HG03342 (cell line): ENCODE data around the gene NELL1.
"Not testable (repeated sequence)": the region's sequence is repeated elsewhere in the genome, so short reads cannot be mapped to it uniquely, and the experiment has no call there.

Experiments used
- ATAC-seq: cut with Tn5 transposase; IDR thresholded peaks from one replicate; pipeline ENCODE4 v1.9.1; 2021; ENCODE audit warnings: mild to moderate bottlenecking, moderate library complexity; ENCODE audit not compliant: unreplicated experiment

The NELL1 gene

GRCh38 chr11:21088930-21089329, 419.5 kb downstream of the NELL1 start:
- no peak for ATAC-seq

DNA sequence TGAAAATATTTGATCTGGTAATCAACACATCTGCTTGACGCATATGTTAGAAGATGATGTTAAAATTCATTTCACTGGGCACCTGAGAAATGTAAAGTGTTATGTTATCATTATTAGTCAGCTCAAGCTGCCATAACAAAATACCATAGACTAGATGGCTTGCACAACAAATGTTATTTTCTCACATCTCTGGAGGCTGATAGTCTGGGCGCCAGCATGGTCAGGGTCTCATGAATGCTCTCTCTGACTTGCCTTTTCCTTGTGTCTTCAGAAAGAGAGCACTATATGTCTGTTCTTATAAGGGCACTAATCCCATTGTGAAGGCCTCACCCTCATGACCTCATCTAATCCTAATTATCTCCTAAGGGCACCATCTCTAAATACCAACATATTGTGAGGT, 435.3 kb downstream of the NELL1 start:
- no peak for ATAC-seq

DNA sequence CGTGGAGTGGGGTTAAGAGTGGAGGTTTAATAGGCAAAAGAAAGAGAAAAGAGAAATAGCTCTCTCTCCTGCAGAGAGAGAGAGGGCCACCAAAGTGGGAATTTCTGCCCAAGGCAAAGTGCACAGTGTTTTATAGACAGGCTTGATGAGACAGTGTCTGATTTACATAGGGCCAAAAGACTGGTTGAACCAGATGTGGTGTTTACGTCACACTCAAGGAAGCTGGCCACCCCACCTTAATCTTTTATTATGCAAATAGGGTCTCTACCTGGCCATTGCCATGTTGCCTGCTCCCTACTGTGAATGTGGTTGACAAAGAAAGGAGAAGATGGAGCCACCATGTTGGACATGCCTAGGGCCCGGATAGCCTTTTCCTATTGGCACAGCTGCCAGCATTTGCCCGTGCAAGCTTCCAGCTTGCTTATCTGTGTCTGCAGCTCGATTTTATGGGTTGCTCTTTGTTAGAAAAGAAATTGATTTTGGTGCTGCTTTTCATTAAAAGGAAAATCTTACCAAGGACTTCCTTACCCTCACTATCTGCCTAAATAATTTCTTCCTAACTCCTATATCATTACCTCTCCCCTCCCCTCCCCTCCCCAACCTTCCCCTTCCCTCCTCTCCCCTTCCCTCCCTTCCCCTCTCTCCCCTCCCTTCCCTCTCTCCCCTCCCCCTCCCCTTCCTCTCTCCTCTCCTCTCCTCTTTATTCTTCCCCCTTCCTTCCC, 436.0 kb downstream of the NELL1 start:
- ATAC-seq = no peak

- no peak for ATAC-seq
These were observed 440.0 kb downstream of the NELL1 start for GRCh38 chr11:21109341-21109740.

GRCh38 chr11:21110415-21110814, 441.0 kb downstream of the NELL1 start:
- no peak for ATAC-seq

DNA sequence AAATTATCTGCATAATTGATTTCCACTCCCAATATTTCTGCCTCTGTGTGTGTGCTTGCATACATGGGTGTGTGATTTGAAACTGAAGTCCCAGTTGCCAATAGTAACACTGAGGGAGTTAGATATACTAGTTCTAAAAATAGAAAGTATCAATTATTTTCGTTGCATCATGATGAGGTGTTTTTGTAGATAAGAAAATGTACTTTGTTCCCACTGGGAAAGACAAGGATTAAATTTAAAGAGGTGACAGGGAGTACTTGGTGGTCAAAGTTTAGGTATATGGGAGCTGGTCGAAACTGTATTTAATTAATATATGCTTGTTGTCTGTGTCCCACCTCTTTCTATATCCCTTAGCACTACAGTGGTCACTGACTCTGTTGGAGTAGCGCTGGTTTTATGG, 444.5 kb downstream of the NELL1 start:
- ATAC-seq = no peak

DNA sequence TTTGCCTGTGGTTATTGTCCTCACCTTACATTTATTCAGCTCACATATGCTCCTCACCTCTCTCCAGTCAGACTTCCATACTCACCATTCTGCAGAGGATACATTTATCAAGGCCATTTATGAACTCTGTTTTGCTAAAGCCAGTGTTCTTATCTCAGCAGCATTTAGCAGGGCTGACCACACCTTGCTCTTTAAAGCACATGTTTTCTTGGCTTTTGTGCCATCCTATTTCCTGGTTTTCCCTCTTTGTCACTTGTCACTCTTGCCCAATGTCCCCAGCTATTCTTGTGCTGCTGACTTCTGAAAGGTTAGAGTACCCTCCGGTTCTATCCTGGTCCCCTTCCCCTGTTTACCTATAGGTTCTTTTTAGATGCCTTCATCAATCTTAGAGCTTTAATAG, 446.6 kb downstream of the NELL1 start:
- ATAC-seq = no peak

DNA sequence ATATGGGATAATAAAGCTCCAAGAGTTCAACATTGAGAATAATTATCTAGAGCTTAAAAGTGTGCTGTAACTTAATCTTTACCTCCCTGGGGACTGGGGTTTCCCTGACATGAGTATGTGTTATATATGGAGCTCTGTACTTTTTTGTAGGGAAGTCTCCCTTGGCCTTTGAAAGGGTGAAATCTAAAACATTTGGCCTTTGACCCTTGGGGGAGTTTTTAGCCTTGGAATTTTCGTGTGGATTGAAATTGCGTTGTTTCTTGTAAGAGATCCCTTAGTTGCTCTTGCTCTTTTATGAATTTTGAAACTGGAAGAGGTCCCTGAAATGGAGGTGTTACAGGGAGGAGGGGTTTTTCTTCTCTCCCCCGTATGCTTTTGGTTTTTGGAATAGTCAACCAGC, 450.0 kb downstream of the NELL1 start:
- ATAC-seq = no peak

- ATAC-seq = no peak
These were observed 452.6 kb downstream of the NELL1 start for GRCh38 chr11:21121991-21122390.

DNA sequence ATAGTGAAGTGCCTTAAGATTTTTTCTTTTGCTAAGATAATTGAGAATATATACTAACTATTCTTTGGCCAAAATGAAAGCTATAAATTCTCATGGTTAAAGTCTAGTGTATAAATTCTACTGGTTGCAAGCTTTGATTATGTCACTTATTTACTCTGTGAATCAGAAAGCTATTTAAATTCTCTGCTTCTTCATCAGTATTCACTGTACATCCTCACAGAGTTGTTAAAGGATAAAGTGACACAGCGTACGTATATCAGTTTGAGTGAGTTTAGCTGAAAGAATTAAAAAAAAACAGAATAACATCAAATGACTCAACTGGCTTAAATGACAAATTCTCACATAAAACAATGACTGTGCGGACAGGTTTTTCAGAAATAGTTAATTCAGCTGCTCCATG, 453.1 kb downstream of the NELL1 start:
- no peak for ATAC-seq

DNA sequence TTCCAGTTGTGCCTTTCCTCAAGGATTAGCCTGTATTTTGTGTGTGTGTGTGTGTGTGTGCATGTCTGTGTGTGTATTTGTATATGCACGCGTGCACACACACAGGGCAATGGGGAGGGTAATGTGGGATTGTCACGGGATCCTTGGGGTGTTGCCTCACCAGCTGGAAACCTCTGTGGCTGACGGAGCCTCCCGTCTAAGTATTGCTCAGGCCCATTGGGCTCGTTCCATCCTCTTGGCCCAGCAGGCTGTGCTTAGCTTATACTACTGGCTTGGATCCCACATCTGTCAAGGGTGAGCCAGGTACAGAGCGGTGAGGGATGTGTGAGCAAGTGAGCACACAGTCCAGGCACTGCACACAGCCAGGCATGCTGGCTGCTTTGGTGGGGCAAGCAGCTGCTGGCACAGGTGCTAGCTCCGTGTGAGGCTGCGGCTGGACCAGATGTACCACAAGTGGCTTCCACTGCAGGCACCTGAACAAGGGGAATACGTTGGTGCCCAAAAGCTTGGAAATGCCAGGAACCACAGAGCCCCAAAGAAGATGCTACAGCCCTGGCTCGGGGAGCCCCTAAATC, 462.8 kb downstream of the NELL1 start:
- ATAC-seq = no peak

DNA sequence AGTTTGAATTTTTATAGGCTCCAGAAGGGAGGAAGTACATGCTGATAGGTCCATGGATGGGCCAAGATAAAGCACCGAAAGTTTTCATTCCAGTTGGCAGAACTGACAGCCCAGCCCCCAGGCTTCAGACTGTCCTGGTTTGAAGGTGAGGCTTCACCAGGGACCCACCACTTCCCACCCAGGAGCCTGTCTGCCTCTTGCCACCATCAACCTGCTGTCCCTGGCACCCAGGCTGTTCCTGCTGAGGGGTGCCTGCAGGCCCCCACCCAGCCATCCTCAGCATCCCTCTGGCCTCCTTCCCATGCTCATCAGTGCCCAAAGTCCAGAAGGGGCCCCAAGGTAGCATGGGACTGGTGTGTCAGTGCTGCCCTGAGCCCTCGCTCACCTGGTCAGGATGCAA, 463.9 kb downstream of the NELL1 start:
- no peak for ATAC-seq

- no peak for ATAC-seq
These were observed 464.3 kb downstream of the NELL1 start for GRCh38 chr11:21133722-21134121.

- ATAC-seq = no peak
These were observed 468.4 kb downstream of the NELL1 start for GRCh38 chr11:21137803-21138202.

- not testable (repeated sequence) for ATAC-seq
These were observed 472.2 kb downstream of the NELL1 start for GRCh38 chr11:21141557-21141956.

- ATAC-seq = no peak
These were observed 472.6 kb downstream of the NELL1 start for GRCh38 chr11:21142007-21142406.

DNA sequence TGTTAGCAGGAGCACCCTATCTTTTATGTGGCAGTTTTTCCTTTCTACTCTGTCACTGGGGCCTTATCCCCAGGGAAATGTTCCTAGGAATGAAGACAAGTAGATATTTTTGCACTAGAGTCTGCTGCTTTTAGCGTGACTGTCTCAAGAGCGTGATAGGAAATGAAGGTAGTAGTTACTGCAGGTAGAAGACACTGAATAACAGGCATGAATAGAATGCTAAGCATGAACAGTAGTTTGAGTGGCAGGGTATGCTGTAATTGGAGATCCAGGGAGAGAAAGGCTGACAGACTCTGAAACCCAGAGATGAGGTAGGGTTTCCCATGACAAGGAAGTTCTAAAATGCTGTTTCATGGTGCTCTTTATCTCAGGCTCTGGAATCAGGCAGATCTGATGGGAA, 475.1 kb downstream of the NELL1 start:
- no peak for ATAC-seq

GRCh38 chr11:21148376-21148775, 479.0 kb downstream of the NELL1 start:
- no peak for ATAC-seq

DNA sequence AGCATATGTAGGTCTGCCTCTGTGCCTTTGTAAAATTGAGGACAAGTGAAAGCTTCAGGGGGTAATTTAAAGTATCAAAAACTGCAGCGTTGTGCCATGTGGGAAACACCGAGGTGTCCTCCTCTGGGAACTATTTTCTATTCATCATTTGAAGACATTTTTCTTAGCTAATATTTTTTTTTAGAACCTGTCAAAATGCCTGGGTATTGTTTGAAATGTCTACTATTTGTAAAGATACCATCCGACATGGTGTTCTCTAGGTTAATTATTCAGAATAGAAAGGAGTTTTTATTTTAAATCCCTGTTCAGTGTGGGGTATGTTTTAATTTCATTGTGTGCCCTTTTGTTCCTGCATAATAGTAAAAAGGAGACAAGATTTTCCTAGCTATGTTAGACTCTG, 490.8 kb downstream of the NELL1 start:
- no peak for ATAC-seq

- ATAC-seq = no peak
These were observed 500.3 kb downstream of the NELL1 start for GRCh38 chr11:21169639-21170038.

GRCh38 chr11:21173476-21173875, 504.1 kb downstream of the NELL1 start:
- ATAC-seq = no peak

DNA sequence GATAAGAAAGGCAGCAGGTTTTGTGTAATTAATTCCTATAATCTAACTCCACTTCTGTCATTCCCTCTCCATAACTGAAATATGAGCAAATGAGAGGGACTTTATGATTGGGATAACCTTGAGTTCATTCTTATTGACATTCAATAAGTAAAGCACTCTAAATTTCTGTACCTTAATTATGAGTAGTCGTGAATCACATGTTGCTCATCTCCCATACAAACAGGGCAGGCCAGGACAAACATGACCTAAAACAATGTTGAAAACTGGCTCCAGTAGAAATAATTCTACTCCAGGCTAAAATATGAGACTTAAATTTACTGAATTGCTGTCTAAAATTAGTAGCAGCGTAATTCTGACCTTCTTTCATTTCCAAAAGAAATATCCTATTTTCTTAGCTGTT, 505.4 kb downstream of the NELL1 start:
- no peak for ATAC-seq

DNA sequence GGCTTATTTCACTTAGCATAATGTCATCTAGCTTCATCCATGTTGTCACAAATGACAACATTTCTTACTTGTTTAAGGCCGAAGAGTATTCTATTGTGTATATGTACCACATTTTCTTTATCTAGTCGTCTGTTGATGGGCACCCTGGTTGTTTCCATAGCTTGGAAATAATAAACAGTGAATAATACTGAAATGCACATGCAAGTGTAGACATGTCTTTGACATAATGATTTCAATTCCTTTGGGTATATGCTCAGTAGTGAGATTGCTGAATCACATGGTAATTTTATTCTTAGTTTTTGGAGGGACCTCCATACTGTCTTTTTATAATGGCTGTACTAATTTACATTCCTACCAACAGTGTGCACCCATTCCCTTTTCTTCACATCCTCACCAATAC, 508.0 kb downstream of the NELL1 start:
- ATAC-seq = no peak
